PFSK-1 (cell line): ENCODE results near the gene CDAN1.

Experiments
- FOXP2 ChIP-seq: optimal IDR thresholded peaks from 2 replicates; pipeline ENCODE3; 2011; ENCODE audit warnings: borderline replicate concordance, control low read depth, inconsistent platforms; ENCODE audit not compliant: insufficient read depth; ENCODE audit errors: extremely low read length, extremely low read depth
- POLR2AphosphoS5 ChIP-seq: IDR thresholded peaks from 2 replicates; pipeline ENCODE4 v1.6.1; 2012; ENCODE audit warnings: low read depth, mild to moderate bottlenecking, control low read depth, low read length, moderate library complexity
- SIN3A ChIP-seq: IDR thresholded peaks from 2 replicates; pipeline ENCODE4 v1.6.1; 2012; ENCODE audit warnings: mild to moderate bottlenecking, low read length, moderate library complexity, borderline replicate concordance; ENCODE audit not compliant: insufficient read depth
- TF ChIP-seq, protein P1 (sequence below), 2 experiments: IDR thresholded peaks; 2 replicates each; pipeline versions ENCODE4 v1.6.1 to v1.8.0; 2011 to 2012; ENCODE audit warnings: low read depth in 2 of 2, low read length in 2 of 2, control low read depth in 1 of 2, inconsistent platforms in 1 of 2, mild to moderate bottlenecking in 1 of 2, moderate library complexity in 1 of 2; ENCODE audit not compliant: insufficient read depth in 1 of 2

DNA sequence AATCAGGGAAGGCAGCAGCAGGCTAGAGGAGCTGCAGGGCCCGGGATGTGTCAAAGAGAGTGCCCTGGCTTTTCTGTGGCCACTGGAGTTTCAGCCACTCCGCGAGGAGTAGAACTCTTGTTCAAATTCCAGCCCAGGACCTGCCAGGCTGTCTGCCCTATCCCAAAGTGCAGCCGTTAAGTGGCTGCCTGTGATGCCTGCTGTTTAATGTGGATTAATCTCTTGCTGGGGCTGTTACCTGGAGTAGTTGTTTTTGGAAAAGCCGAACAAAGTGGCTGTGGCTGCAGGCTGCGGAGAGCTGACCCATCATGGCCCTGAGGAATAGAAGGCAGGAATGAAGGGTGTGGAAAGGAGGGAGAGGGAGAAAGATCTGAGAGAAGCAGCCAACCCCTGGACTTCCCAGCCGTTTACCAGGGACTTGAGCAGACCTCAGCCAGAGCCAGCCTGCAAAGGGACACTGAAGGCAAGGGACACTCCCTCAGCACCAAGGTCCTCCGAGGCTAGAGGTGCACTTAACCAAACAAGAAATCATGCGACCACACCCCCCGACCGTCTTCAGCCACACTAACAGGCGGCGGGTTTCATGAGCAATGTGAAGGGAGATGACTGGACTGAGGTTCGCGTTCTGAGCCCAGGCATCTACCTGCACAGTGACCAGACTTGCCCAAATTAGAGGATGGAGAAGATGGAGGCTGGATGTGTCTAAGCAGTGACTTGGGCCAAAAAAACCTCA is 4.7 kb downstream of the CDAN1 start:
- TF ChIP-seq SIN3A (no peak), POLR2AphosphoS5 (no peak), FOXP2 (no peak)
- TF ChIP-seq, protein P1, sequence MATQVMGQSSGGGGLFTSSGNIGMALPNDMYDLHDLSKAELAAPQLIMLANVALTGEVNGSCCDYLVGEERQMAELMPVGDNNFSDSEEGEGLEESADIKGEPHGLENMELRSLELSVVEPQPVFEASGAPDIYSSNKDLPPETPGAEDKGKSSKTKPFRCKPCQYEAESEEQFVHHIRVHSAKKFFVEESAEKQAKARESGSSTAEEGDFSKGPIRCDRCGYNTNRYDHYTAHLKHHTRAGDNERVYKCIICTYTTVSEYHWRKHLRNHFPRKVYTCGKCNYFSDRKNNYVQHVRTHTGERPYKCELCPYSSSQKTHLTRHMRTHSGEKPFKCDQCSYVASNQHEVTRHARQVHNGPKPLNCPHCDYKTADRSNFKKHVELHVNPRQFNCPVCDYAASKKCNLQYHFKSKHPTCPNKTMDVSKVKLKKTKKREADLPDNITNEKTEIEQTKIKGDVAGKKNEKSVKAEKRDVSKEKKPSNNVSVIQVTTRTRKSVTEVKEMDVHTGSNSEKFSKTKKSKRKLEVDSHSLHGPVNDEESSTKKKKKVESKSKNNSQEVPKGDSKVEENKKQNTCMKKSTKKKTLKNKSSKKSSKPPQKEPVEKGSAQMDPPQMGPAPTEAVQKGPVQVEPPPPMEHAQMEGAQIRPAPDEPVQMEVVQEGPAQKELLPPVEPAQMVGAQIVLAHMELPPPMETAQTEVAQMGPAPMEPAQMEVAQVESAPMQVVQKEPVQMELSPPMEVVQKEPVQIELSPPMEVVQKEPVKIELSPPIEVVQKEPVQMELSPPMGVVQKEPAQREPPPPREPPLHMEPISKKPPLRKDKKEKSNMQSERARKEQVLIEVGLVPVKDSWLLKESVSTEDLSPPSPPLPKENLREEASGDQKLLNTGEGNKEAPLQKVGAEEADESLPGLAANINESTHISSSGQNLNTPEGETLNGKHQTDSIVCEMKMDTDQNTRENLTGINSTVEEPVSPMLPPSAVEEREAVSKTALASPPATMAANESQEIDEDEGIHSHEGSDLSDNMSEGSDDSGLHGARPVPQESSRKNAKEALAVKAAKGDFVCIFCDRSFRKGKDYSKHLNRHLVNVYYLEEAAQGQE (IDR thresholded peaks at IDR 0.05; ENCODE audit: insufficient read depth in 1 of 2, low read depth in 2 of 2, low read length in 2 of 2): no peak
